HepG2 (cell line): ENCODE results near the gene TMEM63B. TPM values are rescaled to one million over a fixed set of nuclear protein-coding genes. Genes with fewer than 3 reads are reported as not detected.
A peak's percentile ranks its signal among the peaks of the same experiment; 100 is the strongest.

Experiments
- ATAC-seq: fragments of 200-7000 bp; cut with Tn5 transposase; 3 replicates; pipeline ENCODE4 v1.9.1; 2020; ENCODE audit warnings: mild to moderate bottlenecking, moderate library complexity
- BruUV-seq: library from RNA; stranded (reverse); fragments of 400-500 nt; replicated peaks from 2 replicates; lab custom pipeline; 2021; lab: Mats Ljungman, UMichigan
- CTCF ChIA-PET: fragments of 300-600 bp; formaldehyde crosslinking; extraction: SDS; loops from one replicate; lab custom pipeline; 2021; ENCODE audit warnings: low total read pairs, inconsistent platforms, low intra/inter-chr PET ratio; lab: Yijun Ruan, JAX
- POLR2A ChIA-PET: fragments of 350-600 bp; sonication (Branson Sonifier 250); formaldehyde crosslinking; loops from one replicate; lab custom pipeline; 2020; ENCODE audit warnings: antibody characterized with exemption, inconsistent platforms; lab: Yijun Ruan, JAX
- DNase-seq: peaks from one replicate; pipeline ENCODE4 v3.0.0-alpha.2; 2015; ENCODE audit warnings: low spot score
- FAIRE-seq: peaks from 3 replicates; lab custom pipeline; 2011; peaks lifted over from hg19 to GRCh38; lab: Jason Lieb, UNC
- H2AFZ ChIP-seq: one replicate; pipeline ENCODE4 v1.6.1; 2011; ENCODE audit warnings: low read length, inconsistent platforms
- H3K27ac ChIP-seq: fragments of 300-600 bp; 3 replicates; pipeline ENCODE4 v1.8.0; 2011; ENCODE audit warnings: mixed run types, mild to moderate bottlenecking, mixed read lengths, low read length, inconsistent platforms; ENCODE audit not compliant: insufficient read depth; ENCODE audit errors: extremely low read length
- H3K27me3 ChIP-seq, 2 experiments: fragments of 200-600 bp in 1 of 2; 2 replicates in 1 of 2; 3 replicates in 1 of 2; pipeline versions ENCODE4 v1.6.0 to v1.8.0; 2011; ENCODE audit warnings: low read length in 2 of 2, mild to moderate bottlenecking in 2 of 2, moderate library complexity in 2 of 2, inconsistent platforms in 1 of 2; ENCODE audit not compliant: insufficient read depth in 2 of 2, control insufficient read depth in 1 of 2
- H3K36me3 ChIP-seq, 2 experiments: fragments of 200-600 bp in 1 of 2; replicated peaks in 1 of 2; 2 replicates in 1 of 2; 3 replicates in 1 of 2; pipeline versions ENCODE4 v1.5.1 to v1.8.0; 2011; ENCODE audit warnings: low read length in 2 of 2, inconsistent platforms in 1 of 2; ENCODE audit not compliant: insufficient read depth in 2 of 2, control insufficient read depth in 1 of 2
- H3K4me1 ChIP-seq: 2 replicates; pipeline ENCODE4 v1.5.1; 2012; ENCODE audit warnings: low read length, inconsistent platforms; ENCODE audit not compliant: insufficient read depth
- H3K4me2 ChIP-seq: 2 replicates; pipeline ENCODE4 v1.6.0; 2011; ENCODE audit warnings: low read depth, low read length, inconsistent platforms
- H3K4me3 ChIP-seq, 3 experiments: fragments of 200-600 bp in 1 of 3; sonication (generic), shearing (Covaris generic) in 1 of 3; replicated peaks in 1 of 3; 2 replicates each; pipeline ENCODE4 v1.5.1; 2011 to 2016; ENCODE audit warnings: low read length in 3 of 3, inconsistent platforms in 2 of 3, low read depth in 2 of 3, mild to moderate bottlenecking in 2 of 3, control low read depth in 1 of 3, mixed read lengths in 1 of 3; ENCODE audit not compliant: insufficient read depth in 1 of 3
- H3K79me2 ChIP-seq: one replicate; pipeline ENCODE4 v1.6.1; 2011; ENCODE audit warnings: low read length, inconsistent platforms; ENCODE audit not compliant: insufficient read depth
- H3K9ac ChIP-seq: 2 replicates; pipeline ENCODE4 v1.6.0; 2011; ENCODE audit warnings: mild to moderate bottlenecking, low read depth, low read length, inconsistent platforms; ENCODE audit not compliant: insufficient read depth
- H3K9me3 ChIP-seq: 2 replicates; pipeline ENCODE4 v1.5.1; 2012; ENCODE audit warnings: mild to moderate bottlenecking, low read length
- H4K20me1 ChIP-seq: 2 replicates; pipeline ENCODE4 v1.6.0; 2011; ENCODE audit warnings: inconsistent platforms, mild to moderate bottlenecking, low read length, moderate library complexity; ENCODE audit not compliant: insufficient read depth
- ATM ChIP-seq: fragments of 450-650 bp; IDR thresholded peaks from 2 replicates; pipeline ENCODE4 v1.7.1; 2017; ENCODE audit warnings: mild to moderate bottlenecking, borderline replicate concordance
- GZF1 ChIP-seq: sonication (generic); formaldehyde crosslinking; IDR thresholded peaks from 2 replicates; pipeline ENCODE4 v1.5.1; 2020; ENCODE audit warnings: mild to moderate bottlenecking, missing genetic modification reagents
- POGZ ChIP-seq: sonication (generic); formaldehyde crosslinking; IDR thresholded peaks from 2 replicates; pipeline ENCODE4 v1.4.0; 2020; ENCODE audit warnings: mild to moderate bottlenecking, missing genetic modification reagents
- POLR2AphosphoS2 ChIP-seq: IDR thresholded peaks from 2 replicates; pipeline ENCODE4 v1.6.1; 2011; ENCODE audit warnings: low read depth, low read length, improper control_type of control experiment
- ZNF790 ChIP-seq: sonication (generic); formaldehyde crosslinking; IDR thresholded peaks from 2 replicates; pipeline ENCODE4 v1.8.0; 2022; ENCODE audit warnings: missing genetic modification reagents, mild to moderate bottlenecking, borderline replicate concordance
- WGBS: methylation state at CpG from one replicate; pipeline ENCODE4 v1.1.6; 2017; ENCODE audit warnings: low lambda C conversion rate; 5-methylcytosine and 5-hydroxymethylcytosine counted together
- in situ Hi-C: cut with HindIII; loops from 2 replicates; pipeline ENCODE4 v1.10.0; 2017; ENCODE audit warnings: low pct_unique_long_range_greater_than_20kb; ENCODE audit not compliant: extremely low pct_ligation_motif_present
- intact Hi-C: fragments of 100-400 bp; cut with micrococcal nuclease; formaldehyde crosslinking; loops from one replicate; pipeline ENCODE4 v1.10.0; 2022; ENCODE audit not compliant: unreplicated experiment
- polyA plus RNA-seq, 8 experiments: library from polyadenylated mRNA; depleted of rRNA in 3 of 8; stranded (reverse) in 7 of 8; unstranded in 1 of 8; fragments of >200 nt; fragmentation: Illumina TruSeq in 4 of 8; extraction: Trizol in 4 of 8; gene quantifications; 2 replicates each; pipeline versions ENCODE4 v1.2.1 to v1.2.3, GENCODE V29; 2011 to 2016; ENCODE audit warnings: low read depth in 4 of 8, missing spikeins in 1 of 8, mixed read lengths in 1 of 8; ENCODE audit not compliant: insufficient read depth in 1 of 8
- total RNA-seq, 5 experiments: library from RNA; depleted of rRNA; stranded (reverse); fragments of >200 nt; fragmentation: Illumina TruSeq; extraction: Trizol; gene quantifications; 2 replicates each; pipeline ENCODE4 v1.2.3, GENCODE V29; 2016; ENCODE audit warnings: low read depth in 1 of 5
- TF ChIP-seq, protein P1 (sequence below): sonication (generic); IDR thresholded peaks from 2 replicates; pipeline ENCODE4 v1.6.1; 2016; ENCODE audit warnings: low read depth, borderline replicate concordance
- TF ChIP-seq, protein P2 (sequence below): sonication (generic); formaldehyde crosslinking; IDR thresholded peaks from 2 replicates; pipeline ENCODE4 v1.5.1; 2020; ENCODE audit warnings: mild to moderate bottlenecking, missing genetic modification reagents, borderline replicate concordance

Gene TMEM63B
- total and polyA plus RNA-seq, 2 of the 13 experiments (the other 11 are each of a cell fraction or from before 2014, with no cell fraction given), result 27.4 to 75.8 TPM

DNA sequence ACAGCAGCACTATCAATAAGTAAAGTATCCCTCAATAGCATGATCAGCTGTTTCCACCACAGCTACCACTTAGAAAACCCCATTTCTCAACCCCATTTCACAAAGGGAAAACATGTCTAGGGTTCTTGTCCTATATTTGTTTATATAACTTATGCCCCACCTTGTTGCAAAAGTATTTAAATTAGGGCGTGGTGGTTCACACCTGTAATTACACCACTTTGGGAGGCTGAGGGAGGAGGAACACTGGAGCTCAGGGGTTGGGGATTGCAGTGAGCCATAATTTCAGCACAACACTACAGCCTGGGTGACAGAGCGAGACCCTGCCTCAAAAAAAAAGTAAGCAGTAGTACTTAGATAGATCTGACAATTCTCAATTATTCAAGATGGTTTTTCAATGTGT is 3.8 kb upstream of the TMEM63B start:
- no peaks in the 10 kb centered on the region for H3K9me3 ChIP-seq
- POLR2A ChIA-PET, result interaction anchor here (1.2 to 3.6 kb wide), 6 partner anchors 10 to 123 kb away, joined by 3 to 23 read pairs (median 7); partner anchors contain the start of gene HSP90AB1
- H3K27ac ChIP-seq, result peak overlapping the region; percentile 43
- H3K79me2 ChIP-seq, result peaks cover 96% of the 10 kb centered on the region
- CTCF ChIA-PET, result no interaction called here
- no peak for FAIRE-seq
- H3K36me3 ChIP-seq, result peaks cover 0 to 7% of the 10 kb centered on the region in 2 experiments; a peak in 1 of 5 replicates
- peaks cover 61% of the 10 kb centered on the region for H4K20me1 ChIP-seq
- peak overlapping the region; percentile 94; the same call in 1 of the 2 replicates for H3K9ac ChIP-seq
- intact Hi-C loops (no loop called here), in situ Hi-C loops (no loop called here)
- BruUV-seq, result no TSS peak
- no peak for DNase-seq
- peaks cover 80% of the 10 kb centered on the region for H3K4me1 ChIP-seq
- WGBS, result 89% methylated on average over 2 of the region's 2 CpGs
- ATAC-seq, result no peak
- TF ChIP-seq POGZ (CRISPR knock-in tag) (no peak), POLR2AphosphoS2 (no peak), ZNF790 (CRISPR knock-in tag) (no peak), ATM (no peak), GZF1 (CRISPR knock-in tag) (no peak)
- TF ChIP-seq, protein P1, sequence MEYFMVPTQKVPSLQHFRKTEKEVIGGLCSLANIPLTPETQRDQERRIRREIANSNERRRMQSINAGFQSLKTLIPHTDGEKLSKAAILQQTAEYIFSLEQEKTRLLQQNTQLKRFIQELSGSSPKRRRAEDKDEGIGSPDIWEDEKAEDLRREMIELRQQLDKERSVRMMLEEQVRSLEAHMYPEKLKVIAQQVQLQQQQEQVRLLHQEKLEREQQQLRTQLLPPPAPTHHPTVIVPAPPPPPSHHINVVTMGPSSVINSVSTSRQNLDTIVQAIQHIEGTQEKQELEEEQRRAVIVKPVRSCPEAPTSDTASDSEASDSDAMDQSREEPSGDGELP, result 0 out of 2 replicates have a peak, but pooled peaks have one; percentile 32
- TF ChIP-seq, protein P2, sequence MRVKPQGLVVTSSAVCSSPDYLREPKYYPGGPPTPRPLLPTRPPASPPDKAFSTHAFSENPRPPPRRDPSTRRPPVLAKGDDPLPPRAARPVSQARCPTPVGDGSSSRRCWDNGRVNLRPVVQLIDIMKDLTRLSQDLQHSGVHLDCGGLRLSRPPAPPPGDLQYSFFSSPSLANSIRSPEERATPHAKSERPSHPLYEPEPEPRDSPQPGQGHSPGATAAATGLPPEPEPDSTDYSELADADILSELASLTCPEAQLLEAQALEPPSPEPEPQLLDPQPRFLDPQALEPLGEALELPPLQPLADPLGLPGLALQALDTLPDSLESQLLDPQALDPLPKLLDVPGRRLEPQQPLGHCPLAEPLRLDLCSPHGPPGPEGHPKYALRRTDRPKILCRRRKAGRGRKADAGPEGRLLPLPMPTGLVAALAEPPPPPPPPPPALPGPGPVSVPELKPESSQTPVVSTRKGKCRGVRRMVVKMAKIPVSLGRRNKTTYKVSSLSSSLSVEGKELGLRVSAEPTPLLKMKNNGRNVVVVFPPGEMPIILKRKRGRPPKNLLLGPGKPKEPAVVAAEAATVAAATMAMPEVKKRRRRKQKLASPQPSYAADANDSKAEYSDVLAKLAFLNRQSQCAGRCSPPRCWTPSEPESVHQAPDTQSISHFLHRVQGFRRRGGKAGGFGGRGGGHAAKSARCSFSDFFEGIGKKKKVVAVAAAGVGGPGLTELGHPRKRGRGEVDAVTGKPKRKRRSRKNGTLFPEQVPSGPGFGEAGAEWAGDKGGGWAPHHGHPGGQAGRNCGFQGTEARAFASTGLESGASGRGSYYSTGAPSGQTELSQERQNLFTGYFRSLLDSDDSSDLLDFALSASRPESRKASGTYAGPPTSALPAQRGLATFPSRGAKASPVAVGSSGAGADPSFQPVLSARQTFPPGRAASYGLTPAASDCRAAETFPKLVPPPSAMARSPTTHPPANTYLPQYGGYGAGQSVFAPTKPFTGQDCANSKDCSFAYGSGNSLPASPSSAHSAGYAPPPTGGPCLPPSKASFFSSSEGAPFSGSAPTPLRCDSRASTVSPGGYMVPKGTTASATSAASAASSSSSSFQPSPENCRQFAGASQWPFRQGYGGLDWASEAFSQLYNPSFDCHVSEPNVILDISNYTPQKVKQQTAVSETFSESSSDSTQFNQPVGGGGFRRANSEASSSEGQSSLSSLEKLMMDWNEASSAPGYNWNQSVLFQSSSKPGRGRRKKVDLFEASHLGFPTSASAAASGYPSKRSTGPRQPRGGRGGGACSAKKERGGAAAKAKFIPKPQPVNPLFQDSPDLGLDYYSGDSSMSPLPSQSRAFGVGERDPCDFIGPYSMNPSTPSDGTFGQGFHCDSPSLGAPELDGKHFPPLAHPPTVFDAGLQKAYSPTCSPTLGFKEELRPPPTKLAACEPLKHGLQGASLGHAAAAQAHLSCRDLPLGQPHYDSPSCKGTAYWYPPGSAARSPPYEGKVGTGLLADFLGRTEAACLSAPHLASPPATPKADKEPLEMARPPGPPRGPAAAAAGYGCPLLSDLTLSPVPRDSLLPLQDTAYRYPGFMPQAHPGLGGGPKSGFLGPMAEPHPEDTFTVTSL, result no peak
- H3K27me3 ChIP-seq, result no peaks in the 10 kb centered on the region; a peak in 1 of 5 replicates
- H2AFZ ChIP-seq, result no peak overlapping the region
- peak overlapping the region; percentile 91 for H3K4me2 ChIP-seq
- peak overlapping the region in 2 of 3 experiments; percentile 25; a peak in 1 of 6 replicates for H3K4me3 ChIP-seq
